Mucosa of gallbladder (tissue), 1 donor: Measurements from ENCODE around the gene MAGI1. TPM values are rescaled to one million over a fixed set of nuclear protein-coding genes. Genes with fewer than 3 reads are reported as not detected.
"Not testable (repeated sequence)": the region's sequence is repeated elsewhere in the genome, so short reads cannot be mapped to it uniquely, and the experiment has no call there.

Experiments
- DNase-seq: peaks from one replicate; pipeline ENCODE4 v3.0.0-alpha.2; 2020; ENCODE audit warnings: low spot score
- total RNA-seq: library from RNA; stranded (reverse); gene quantifications from one replicate; pipeline ENCODE4 v1.2.1, GENCODE V29; 2021
- donor health status: DM: no; HTN: no; CAD: no.

The MAGI1 gene
- total RNA-seq, 1 donor from 2014 or later, result 87.4 TPM

GRCh38 chr3:65907232-65908130 is 131.2 kb downstream of the MAGI1 start:
- no peak for DNase-seq

- no peak for DNase-seq
Measured at GRCh38 chr3:65905771-65906170, 132.9 kb downstream of the MAGI1 start.

- DNase-seq, result no peak
Measured at GRCh38 chr3:65904016-65904415, 134.7 kb downstream of the MAGI1 start.

GRCh38 chr3:65902304-65902793 is 136.4 kb downstream of the MAGI1 start:
- DNase-seq, result peak; percentile 30

- no peak for DNase-seq
Measured at GRCh38 chr3:65901226-65901625, 137.5 kb downstream of the MAGI1 start.

- no peak for DNase-seq
Measured at GRCh38 chr3:65899226-65899625, 139.5 kb downstream of the MAGI1 start.

- no peak for DNase-seq
Measured at GRCh38 chr3:65897766-65898165, 141.0 kb downstream of the MAGI1 start.

GRCh38 chr3:65896321-65896720 is 142.4 kb downstream of the MAGI1 start:
- no peak for DNase-seq

- no peak for DNase-seq
Measured at GRCh38 chr3:65894679-65895453, 143.9 kb downstream of the MAGI1 start.

GRCh38 chr3:65894126-65894525 is 144.6 kb downstream of the MAGI1 start:
- no peak for DNase-seq

- DNase-seq, result no peak
Measured at GRCh38 chr3:65893631-65894030, 145.1 kb downstream of the MAGI1 start.

- DNase-seq, result not testable (repeated sequence)
Measured at GRCh38 chr3:65891477-65891876, 147.2 kb downstream of the MAGI1 start.

GRCh38 chr3:65890328-65890727 is 148.4 kb downstream of the MAGI1 start:
- no peak for DNase-seq

- DNase-seq, result no peak
Measured at GRCh38 chr3:65889707-65890099, 149.0 kb downstream of the MAGI1 start.

- DNase-seq, result no peak
Measured at GRCh38 chr3:65888980-65889706, 149.6 kb downstream of the MAGI1 start.

- no peak for DNase-seq
Measured at GRCh38 chr3:65888196-65888595, 150.5 kb downstream of the MAGI1 start.

GRCh38 chr3:65886391-65886790 is 152.3 kb downstream of the MAGI1 start:
- DNase-seq, result no peak

GRCh38 chr3:65884071-65884470 is 154.6 kb downstream of the MAGI1 start:
- no peak for DNase-seq

GRCh38 chr3:65883613-65884012 is 155.1 kb downstream of the MAGI1 start:
- DNase-seq, result no peak

GRCh38 chr3:65880350-65880749 is 158.4 kb downstream of the MAGI1 start:
- no peak for DNase-seq

- DNase-seq, result no peak
Measured at GRCh38 chr3:65879372-65879771, 159.3 kb downstream of the MAGI1 start.

GRCh38 chr3:65878831-65879230 is 159.9 kb downstream of the MAGI1 start:
- DNase-seq, result no peak
